ENCODE results near the gene RRP8. TPM values are rescaled to one million over a fixed set of nuclear protein-coding genes. Genes with fewer than 3 reads are reported as not detected.

RRP8 gene
- polyA plus RNA-seq, 1 donor from 2014 or later, result 23.4 TPM

- no peak overlapping the region for H3K4me3 ChIP-seq (ENCODE audit: low read length)
- H3K9ac ChIP-seq (ENCODE audit: low read length), result no peak overlapping the region
Measured at GRCh38 chr11:6629892-6630631, 26.6 kb upstream of the RRP8 start.

GRCh38 chr11:6629573-6629891, 26.1 kb upstream of the RRP8 start:
- Histone ChIP-seq H3K4me3 (ENCODE audit: low read length) (no peak overlapping the region), H3K27me3 (ENCODE audit: insufficient read depth, low read depth, low read length) (no peaks in the 10 kb centered on the region), H3K9me2 (ENCODE audit: insufficient read depth, low read length) (no peaks in the 10 kb centered on the region), H3K27ac (ENCODE audit: low read length) (no peak overlapping the region), H3K79me2 (replicated peaks; ENCODE audit: insufficient read depth, low read length) (no peaks in the 10 kb centered on the region), H3K9ac (ENCODE audit: low read length) (no peak overlapping the region), H4K20me1 (ENCODE audit: insufficient read depth) (peaks cover 4% of the 10 kb centered on the region), H2AFZ (ENCODE audit: low read depth, low read length) (no peak overlapping the region), H3F3A (ENCODE audit: insufficient read depth, low read length, poor library complexity, severe bottlenecking) (no peaks in the 10 kb centered on the region), H3K36me3 (ENCODE audit: insufficient read depth, low read length) (peaks cover 21% of the 10 kb centered on the region), H3K9me3 (ENCODE audit: low read length) (no peaks in the 10 kb centered on the region), H3K4me2 (ENCODE audit: low read length) (no peak overlapping the region)
- TF ChIP-seq TAF1 (IDR thresholded peaks at IDR 0.05; ENCODE audit: low read depth) (no peak), RAD21 (conservative IDR thresholded peaks at IDR 0.05) (no peak), EP300 (conservative IDR thresholded peaks at IDR 0.05; ENCODE audit: poor library complexity, severe bottlenecking) (no peak), SMC3 (conservative IDR thresholded peaks at IDR 0.05; ENCODE audit: poor library complexity) (no peak), EZH2 (IDR thresholded peaks at IDR 0.05; ENCODE audit: borderline replicate concordance, insufficient read depth, low read length, poor library complexity, severe bottlenecking) (no peak)

More at GRCh38 chr11:6629892-6630631, 26.6 kb upstream of the RRP8 start:
- peaks cover 21% of the 10 kb centered on the region for H3K36me3 ChIP-seq (ENCODE audit: insufficient read depth, low read length)
- H3F3A ChIP-seq (ENCODE audit: insufficient read depth, low read length, poor library complexity, severe bottlenecking), result no peaks in the 10 kb centered on the region
- peaks cover 8% of the 10 kb centered on the region for H4K20me1 ChIP-seq (ENCODE audit: insufficient read depth)
- H3K9me2 ChIP-seq (ENCODE audit: insufficient read depth, low read length), result no peaks in the 10 kb centered on the region
- no peak overlapping the region for H3K27ac ChIP-seq (ENCODE audit: low read length)
- no peaks in the 10 kb centered on the region for H3K9me3 ChIP-seq (ENCODE audit: low read length)
- TF ChIP-seq CTCF (IDR thresholded peaks at IDR 0.05; ENCODE audit: poor library complexity, severe bottlenecking), result no peak
- TF ChIP-seq MXI1 (conservative IDR thresholded peaks at IDR 0.05; ENCODE audit: poor library complexity, severe bottlenecking), result no peak
- TF ChIP-seq SMC3 (conservative IDR thresholded peaks at IDR 0.05; ENCODE audit: poor library complexity), result no peak
- no peak for TF ChIP-seq POLR2AphosphoS5 (IDR thresholded peaks at IDR 0.05)
- no peak for TF ChIP-seq EZH2 (IDR thresholded peaks at IDR 0.05; ENCODE audit: borderline replicate concordance, insufficient read depth, low read length, poor library complexity, severe bottlenecking)
- TF ChIP-seq REST (IDR thresholded peaks at IDR 0.05; ENCODE audit: borderline replicate concordance), result no peak
- TF ChIP-seq RAD21 (conservative IDR thresholded peaks at IDR 0.05), result no peak
- TF ChIP-seq TAF1 (IDR thresholded peaks at IDR 0.05; ENCODE audit: low read depth), result no peak
- TF ChIP-seq EP300 (conservative IDR thresholded peaks at IDR 0.05; ENCODE audit: poor library complexity, severe bottlenecking), result no peak
- no peaks in the 10 kb centered on the region for H3K79me2 ChIP-seq (replicated peaks; ENCODE audit: insufficient read depth, low read length)
- no peaks in the 10 kb centered on the region for H3K27me3 ChIP-seq (ENCODE audit: insufficient read depth, low read depth, low read length)
- H2AFZ ChIP-seq (ENCODE audit: low read depth, low read length), result no peak overlapping the region
- no peak overlapping the region for H3K4me2 ChIP-seq (ENCODE audit: low read length)

Measured in neural cell (in vitro differentiated cells).